NAMALWA (cell line): Measurements from ENCODE around the gene GCN1.
A peak's percentile ranks its signal among the peaks of the same experiment; 100 is the strongest.

Experiments used
- DNase-seq: peaks from one replicate; pipeline ENCODE4 v3.0.0-alpha.2; 2015; ENCODE audit warnings: low spot score

Gene GCN1

DNA sequence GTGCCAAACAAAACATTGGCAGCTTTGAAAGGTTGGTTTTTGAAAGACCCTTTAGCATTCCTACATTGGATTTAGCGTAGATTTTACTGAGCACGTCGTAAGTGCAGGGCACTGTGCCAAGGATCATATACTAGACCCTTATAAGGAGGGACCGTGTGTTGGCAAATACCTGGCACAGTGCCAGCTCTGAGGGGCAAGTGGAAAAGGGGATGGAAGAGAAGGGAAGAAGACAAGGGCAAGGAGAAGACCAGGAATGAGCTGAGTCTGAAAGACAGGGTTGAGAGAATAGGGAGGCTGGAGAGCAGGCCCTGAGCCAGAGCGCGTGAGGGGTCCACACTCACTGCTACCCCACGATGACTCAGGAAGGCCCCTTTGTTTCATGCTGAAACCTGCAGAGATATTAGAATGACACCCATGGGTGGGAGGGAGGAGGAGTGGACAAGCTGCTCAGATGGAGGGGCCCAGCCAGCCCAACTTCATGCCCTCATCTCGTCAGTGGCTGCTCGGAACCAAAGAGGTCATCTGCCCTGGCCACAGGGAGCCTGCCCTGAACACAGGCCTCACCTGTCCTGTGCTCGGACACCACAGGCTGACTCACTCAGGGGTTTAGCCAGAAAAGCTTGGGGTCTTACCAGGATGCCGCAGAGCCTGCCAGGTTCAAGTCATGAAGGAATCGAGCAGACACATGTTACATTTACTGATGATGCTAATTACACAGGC is 103.0 kb downstream of the GCN1 start:
- DNase-seq, result no peak

DNA sequence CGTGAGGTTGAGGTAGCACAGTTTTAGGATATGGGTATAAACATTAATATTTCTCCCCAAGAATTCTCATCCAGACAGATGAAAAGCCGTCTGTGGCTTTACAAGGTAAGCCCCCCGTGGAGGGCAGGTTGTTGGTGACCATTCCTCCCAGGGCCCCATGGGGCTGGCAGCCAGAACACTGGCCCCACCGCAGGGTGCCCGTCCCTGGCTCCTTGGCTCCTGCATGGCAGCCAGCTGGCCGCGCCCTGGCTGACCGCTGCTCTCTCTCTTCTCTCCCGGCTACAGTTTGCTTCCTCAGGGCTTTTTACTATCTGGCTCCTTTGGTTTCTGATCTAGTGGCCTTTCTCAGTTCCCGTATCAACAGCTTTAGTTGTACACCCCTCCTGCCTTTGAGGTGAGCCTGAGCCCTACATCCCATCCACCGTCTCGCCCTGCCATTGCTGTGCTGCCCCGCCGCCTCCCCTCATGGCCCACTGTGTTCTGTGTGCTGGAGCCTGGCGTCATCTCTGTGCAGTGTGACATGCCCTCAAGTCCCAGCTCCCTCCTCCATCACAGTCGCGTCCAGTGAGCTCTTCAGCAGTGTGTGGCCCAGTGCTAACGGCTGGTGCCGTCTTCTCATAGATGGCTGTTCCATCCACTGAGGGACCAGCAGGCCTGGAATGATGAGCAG is 103.8 kb downstream of the GCN1 start:
- no peak for DNase-seq

DNA sequence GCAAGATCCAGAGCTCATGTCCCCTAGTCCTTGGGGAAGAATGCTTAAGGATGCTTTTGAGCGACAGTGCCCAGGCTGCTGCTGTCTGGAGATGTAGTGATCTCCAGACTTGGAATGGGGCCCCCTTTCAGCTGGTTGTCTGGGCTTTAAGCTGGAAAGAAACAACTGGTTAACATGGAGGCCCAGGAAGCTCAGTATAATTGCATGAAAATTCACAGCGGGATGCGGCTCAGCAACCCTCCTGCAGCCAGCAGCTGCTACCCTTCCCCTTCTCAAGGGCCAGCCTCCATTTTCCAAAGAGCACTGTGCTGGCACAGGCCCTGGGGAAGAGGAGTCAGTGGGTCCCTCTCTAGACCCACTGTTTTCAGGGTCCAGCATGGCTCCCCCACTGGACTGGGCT is 104.3 kb downstream of the GCN1 start:
- no peak for DNase-seq

DNA sequence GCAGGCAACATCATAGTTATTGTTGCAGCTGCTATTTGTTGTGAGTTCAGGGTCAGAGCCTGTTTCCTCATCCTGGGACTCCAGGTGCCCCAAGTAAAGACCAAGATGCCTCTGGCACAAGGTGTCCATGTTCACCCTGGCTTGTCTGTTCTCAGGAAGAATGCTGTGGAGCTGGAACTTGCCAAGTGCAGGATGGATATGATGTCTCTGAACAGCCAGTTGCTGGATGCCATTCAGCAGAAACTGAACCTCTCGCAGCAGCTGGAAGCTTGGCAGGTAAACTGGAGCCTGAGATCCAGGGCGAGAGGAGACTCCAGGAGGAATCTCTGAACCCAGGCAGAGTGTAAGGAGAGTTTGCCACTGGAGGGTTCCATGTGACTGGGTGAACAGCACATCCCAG is 104.7 kb downstream of the GCN1 start:
- DNase-seq, result no peak

DNA sequence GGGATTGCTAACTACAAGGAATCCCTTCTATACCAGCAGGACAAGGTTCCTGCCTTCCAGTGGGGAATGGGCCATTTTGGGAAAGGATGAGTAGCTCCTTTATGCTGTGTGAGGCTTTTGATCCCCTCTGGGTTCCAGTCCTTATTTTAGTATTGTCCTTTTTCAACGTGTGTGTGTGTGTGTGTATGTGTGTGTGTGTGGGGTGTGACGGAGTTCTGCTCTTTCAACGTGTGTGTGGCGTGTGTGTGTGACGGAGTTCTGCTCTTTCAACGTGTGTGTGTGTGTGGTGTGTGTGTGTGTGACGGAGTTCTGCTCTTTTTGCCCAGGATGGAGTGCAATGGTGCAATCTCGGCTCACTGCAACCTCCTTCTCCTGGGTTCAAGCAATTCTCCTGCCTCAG is 105.4 kb downstream of the GCN1 start:
- DNase-seq, result no peak

DNA sequence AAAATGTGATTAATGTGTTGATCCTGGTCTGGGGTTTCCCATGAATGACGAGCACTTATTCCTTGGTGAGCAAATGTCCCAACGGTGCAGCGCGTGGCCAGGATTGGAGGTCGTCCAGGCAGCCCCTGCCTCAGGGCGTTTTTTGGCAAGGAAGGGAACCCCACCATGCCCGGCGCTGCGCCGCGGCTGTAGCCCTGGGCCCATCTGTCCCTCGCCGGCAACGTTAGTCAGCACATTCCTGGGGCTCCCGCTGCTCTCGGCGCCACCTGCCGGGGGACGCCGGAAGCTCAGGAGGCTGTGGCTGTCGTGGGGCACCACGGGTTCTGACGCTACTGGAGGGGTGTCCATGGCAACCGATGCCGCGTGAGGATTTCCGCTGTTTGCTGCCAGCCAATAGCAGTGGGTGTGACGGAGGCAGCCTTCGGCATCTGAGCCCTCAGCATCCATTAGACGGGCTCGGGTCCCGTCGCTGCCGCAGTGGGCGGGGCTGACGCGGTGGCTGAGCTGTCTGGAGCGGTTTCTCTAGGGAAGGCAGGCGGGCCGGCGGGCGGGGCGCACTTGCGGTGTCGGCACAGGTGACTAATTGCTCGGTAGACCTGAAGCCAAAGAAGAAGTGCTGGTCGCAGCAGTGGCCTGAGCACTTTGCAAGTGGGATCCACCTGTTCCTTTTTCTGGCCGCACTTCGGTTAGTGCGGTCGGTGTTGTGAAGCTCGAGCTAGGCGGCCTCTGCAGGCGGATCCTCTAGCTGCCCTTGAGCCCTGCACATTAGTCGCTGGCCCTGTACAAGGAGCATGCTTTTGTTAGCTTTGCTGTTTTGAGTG is 107.5 kb downstream of the GCN1 start:
- peak; percentile 100 for DNase-seq

DNA sequence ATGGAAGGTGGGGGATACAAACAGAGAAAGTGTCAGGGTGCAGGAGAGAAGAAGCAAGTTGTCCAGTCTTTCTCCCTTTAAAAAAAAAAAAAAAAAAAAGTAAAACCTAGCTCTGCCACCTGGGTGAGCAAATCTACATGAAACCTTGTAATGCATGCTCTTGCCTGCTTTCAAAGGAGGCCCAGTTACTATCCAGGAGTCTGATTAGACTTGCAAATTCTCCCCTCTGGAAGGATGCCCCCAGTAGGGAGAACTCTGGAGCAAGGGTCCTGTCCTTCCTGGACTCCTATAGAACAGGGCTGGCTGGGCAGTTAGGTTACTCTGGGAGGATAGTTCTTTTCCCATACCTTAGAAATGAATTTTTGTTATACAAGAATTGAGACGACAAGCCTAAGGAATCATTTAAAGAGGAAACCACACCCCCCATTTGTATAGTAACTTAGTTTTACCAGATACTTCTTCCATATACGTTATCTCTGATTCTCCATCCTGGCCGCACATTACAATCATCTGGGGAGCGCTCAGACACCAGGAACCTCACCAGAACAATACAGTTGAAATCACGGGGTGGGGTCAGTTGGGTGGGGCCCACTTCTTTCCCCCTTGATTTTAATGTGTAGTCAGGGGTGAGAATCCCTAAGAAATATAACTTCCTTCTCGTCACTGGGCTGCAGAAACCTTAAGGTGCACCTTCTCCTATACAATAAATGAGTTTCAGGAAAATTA is 108.4 kb downstream of the GCN1 start:
- DNase-seq, result peak; percentile 43

DNA sequence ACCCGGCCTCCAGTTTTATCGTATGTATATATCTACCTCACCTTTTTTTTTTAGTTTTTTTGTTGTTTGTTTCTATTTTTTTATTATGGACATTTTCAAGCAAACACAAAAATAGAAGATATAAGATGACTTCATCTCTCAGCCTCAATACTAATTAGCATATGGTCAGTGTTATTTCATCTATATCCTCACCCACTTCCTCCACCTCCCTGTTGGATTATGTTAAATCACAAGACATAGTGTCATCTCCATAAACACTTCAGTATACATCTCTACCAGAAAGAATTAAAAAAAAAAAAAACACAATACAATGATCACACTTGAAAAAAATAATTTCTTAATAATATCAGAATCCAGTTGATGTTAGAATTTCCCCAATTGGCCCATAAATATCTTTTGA is 112.9 kb downstream of the GCN1 start:
- no peak for DNase-seq

DNA sequence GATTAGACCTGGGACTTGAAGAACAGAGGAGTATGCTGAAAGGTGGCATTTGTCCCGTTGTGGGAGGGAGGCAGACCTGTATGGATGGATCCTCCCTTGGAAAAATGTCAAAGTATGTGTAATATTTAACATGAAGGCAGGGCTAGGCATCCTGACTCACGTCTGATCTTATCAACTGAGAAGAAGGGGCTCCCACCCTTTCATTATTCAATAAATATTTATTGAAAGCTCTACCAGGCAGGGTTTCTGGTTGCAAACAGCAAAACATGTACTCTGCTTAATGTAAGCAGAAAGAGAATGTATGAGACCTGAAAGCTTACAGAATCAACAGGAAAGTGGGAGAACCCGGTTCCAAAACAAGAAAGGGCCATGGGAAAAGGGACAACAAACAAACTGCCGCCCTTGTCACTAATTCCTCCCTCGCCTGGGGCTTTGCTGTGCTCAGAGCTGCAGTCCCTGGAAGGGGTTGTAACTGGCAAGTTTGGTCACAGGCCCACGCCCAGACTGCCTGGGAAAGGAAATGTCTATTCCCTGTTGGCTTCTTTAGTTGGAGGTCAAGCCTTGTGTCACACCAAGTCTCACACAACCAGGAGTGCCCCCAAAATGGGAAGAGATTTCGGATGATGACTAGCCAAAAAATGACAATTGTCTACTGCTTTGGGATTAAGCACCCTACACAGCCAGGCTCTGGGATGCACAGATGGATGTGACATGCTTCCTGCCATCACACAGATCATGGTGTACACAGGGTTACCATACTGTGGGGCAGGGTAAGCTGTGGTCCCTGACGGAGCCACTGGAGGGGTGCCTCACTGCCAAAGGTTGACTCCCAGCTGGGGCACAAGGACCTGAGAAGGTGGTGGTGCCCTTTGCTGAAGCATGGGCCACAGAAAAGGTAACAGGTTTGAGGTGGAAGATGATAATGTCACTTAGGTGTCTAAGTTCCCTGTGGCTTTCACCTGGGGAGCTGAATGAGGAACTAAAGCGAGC is 114.8 kb downstream of the GCN1 start:
- DNase-seq, result no peak

DNA sequence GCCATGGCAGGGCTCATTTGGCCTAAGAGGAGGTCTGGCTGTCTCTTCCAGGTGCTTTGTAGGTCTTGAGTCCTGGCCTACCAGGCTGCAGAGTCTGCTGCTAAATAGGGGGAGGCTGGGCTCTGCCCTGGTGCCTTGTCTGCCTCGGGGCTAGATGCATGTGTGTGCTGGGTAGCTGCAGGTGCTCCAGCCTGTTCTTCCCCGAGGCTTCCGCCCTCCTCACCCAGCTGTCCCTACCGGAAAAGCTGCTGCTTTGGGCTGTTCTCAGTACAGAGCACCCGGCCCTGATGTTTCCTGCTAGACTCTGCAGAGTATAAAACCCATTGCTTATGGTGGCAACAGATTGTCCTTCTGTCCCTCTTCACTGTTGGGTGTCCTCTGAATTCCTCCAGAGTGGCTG is 115.6 kb downstream of the GCN1 start:
- DNase-seq, result no peak

DNA sequence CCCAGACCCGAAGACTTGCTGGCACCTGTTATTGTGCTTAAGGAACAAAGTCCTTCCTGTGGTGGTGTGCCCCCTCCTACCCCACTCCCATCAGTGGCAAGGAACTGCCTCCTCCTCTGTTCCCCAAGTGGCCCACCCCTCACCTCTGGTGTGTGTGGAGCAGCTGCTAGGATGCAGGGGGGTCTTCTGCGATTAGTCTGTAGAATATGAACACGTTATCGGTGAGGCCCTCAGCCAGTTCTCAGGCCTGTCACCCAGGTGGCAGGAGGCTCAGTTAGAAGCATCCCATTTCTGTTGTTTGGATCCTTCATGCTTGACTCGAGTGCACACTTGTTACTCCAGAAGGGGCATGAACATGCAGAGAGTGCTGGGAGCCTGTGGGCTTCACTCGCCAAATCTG is 117.3 kb downstream of the GCN1 start:
- no peak for DNase-seq
